Stimulated activated CD4-positive, alpha-beta T cell treated with anti-CD3 and anti-CD28 coated beads, Interleukin-2, amount 100 ng/mL, for 4 hours (primary cell): ENCODE results near the gene QRICH2.
A peak's percentile ranks its signal among the peaks of the same experiment; 100 is the strongest.
"Not testable (repeated sequence)": the region's sequence is repeated elsewhere in the genome, so short reads cannot be mapped to it uniquely, and the experiment has no call there.

Experiments
- DNase-seq: peaks from one replicate; pipeline ENCODE4 v3.0.0-alpha.2; 2020; ENCODE audit warnings: low read depth

Gene QRICH2

DNA sequence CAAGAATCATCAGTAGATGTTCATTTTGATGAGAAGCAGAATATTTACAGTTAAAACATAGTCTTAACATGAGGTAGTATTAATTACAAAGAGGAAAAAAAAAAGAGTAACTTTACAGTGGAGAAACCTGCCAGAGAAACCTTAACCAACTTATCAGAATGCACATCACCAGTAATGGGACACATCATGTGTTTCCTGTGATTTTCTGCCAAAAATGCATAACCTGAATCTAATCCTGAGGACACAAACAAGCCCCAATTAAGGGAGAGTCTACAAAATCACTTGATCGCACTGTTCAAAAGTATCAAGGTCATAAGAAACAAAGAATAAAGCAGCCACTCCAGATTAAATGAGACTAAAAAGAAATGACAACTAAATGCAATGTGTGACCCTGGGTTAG, 18.2 kb upstream of the QRICH2 start:
- DNase-seq: no peak

DNA sequence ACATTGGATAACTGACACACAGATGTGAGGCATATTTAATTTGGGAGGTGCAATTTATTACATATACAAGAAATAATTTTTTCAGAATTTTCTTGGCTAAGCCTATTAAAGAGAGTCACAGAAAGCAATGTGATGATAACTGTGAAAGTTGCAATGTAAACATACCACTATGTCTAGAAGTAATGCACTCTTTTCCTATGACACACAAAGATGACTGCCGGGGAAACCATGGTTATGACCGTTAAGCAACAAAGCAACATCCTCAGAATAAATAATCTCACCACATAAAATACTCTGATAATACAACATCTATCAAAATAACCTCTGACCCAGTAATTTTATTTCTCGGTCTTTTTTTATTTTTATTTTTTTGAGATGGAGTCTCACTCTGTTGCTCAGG, 10.5 kb upstream of the QRICH2 start:
- no peak for DNase-seq

DNA sequence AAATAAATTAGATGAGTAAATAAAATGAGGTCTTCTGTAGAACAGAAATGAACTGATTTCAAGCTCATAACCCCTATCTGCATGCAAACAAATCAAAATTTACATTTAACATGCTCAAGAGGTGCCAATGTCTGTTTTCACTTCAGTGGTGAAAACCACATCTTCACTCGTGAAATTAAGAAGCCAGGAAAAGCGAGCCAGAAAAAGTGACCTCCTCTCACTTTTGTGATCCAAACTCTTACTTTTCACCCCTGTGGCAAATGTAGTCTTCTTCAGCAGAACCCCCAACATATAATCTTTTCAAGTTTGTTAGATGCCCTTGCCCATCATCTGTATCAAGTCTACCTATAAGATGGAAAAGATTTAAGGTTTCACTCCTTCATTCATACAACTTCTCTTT, 9.5 kb upstream of the QRICH2 start:
- no peak for DNase-seq

DNA sequence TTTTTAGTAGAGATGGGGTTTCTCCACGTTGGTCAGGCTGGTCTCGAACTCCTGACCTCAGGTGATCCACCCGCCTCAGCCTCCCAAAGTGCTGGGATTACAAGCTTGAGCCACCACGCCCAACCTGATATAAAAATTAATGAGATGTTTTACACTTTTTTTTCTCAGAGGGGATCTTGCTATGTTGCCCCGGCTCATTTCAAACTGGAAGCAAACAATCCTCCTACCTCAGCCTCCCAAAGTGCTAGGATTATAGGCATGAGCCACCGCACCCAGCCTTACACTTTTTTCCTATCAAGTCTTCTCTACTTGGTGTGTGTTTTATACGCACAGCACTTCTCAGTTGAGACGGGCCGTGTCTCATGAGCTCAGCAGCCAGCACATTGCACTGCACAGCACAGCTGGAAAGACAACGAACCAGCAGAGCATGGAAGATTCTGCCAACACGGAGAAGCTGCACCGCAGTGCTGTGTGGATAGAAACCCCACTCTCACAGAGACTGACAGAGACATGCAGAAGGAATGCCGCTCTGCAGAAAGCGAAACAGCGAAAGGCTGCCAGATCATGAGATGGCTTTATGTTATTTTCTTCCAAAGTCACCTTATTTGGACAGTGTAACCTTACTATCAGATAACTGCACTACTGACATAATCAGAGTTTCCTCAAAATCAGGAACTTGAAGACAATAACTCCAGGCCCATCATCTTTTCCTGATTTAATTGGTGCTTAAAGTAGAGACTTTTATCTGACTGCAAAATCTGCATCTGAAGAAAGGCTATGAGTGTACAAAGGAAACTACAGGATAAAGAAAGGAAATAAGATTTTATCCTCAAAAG, 6.5 kb upstream of the QRICH2 start:
- DNase-seq: no peak

DNA sequence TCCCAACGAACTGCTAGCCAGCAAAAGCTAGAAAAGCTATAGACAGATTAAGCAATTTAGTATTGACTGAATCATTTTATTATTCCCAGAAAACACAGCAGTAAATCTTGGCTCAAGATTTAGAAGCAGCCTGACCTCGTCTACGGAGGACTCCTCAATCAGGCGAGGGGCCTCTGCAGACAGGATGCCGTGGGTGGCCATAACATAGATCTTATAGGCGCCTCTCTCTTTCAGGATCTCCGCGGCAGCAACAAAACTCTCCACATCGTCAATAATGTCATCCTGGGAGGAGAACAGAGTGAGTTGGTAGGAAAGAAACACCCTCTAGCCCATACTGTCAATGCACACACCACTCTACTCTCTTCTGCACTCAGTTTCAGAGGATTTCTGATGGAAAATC, 4.7 kb upstream of the QRICH2 start:
- DNase-seq: no peak

DNA sequence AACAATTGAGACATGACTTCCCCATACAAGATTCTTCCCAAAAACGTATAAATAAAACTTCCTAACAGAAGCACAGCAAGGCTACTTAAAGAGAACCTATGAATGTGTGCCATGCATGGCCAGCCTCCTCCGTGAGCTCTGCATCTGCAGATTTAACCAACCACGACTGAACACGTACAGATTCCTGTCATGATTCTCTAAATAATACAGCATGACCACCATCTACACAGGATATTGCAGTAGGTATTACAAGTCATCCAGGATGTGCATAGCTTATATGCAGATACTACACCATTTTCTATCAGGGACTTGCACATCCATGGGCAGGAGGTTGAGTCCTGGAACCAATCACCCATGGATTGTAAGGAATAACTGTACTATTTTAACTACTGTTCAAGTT, 1.4 kb upstream of the QRICH2 start:
- DNase-seq: no peak

DNA sequence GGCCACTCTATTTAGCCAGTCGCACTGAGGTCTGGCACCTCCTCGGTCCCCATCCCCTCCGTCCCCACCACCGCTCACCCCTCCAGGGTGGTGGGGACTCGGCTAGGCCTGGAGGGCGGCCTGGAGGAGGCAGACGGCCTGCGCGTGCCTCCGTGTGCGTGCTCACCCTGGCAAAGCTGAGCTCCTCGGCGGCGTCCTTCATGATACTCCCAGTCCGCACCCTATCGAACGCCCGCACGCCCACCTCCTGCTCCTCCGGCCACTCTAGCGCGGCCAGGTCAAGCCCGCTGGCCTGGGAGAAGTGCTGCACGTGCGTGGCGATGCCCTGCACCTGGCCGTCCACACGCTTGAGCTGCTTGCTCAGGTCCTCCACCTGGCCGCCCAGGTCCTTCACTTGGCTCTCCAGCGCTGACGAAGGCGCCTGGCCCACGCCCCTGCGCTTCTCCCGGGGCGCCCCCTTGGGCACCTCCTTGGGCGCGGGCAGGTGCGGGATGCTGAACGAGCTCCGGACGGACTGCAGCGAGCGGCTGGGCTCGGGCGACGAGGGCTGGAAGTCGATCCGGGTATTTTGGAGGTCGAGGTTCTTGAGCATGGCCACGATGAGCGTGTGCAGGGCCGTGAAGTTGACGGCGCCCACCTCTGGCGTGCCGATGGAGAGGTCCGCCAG, 644 bp downstream of the QRICH2 start:
- no peak for DNase-seq

DNA sequence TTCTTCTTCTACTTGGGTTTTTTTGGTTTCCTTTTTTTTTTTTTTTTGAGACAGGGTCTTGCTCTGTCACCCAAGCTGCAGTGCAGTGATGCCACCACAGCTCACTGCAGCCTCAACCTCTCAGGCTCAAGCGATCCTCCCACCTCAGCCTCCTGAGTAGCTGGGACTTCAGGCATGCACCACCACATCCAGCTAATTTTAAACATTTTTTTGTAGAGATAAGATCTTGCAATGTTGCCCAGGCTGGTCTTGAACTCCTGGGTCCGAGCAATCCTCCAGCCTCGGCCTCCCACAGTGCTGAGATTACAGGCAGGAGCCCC, 3.0 kb downstream of the QRICH2 start:
- not testable (repeated sequence) for DNase-seq

DNA sequence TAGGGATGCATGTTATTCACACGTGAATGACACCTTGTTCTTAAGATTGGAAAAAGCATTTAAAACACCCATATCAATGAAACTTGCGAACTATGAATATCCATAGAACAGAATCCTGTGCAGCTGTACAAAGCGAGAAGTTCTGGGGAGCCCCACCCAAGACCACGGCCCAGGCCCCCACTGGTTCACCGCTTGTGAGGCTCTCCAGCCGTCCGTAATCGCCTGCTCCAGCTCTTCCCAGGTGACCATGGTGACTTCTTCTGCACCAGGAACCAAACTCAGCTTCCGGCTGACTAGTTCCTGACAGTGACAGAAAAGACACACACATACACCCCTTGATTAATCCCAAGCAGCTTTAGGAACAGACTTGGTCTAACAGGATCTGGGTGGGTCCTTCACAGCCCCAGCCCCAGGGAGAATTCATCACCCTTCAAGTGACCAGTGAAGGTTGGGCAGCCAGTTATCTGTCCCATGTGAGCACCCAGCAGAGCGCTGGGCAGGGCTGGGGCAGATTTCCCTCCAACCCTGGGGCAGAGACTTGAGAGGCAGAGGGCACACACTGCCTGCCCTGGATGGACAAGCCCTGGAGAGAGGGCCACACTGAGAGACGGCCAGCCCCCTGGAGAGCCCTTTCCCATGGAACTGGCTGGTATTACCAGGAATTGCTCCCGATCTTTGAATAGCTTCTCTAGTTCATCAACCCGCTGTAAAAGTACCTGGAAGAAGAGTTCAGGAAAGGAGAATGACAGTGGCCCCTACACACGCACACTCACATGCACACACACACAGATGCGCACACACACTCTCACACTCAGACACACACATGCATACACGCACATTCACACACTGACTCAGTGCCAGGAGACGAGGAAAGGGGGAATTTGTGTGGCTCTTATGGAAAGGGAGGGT, 3.6 kb downstream of the QRICH2 start:
- no peak for DNase-seq

DNA sequence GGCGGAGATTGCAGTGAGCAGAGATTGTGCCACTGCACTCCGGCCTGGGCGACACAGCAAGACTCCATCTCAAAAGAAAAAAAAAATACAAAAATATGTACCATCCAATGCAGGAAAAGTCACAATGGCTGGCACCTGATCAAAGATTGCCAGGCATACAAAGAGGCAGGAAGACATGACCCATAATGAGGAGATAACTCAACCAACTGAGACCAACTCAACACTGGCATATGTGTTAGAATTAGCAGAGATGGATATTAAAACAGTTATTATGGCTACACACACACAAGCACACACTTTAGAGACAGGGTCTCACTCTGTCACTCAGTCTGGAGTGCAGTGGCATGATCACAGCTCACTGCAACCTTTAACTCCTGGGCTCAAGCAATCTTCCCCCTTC, 10.6 kb downstream of the QRICH2 start:
- DNase-seq: no peak

DNA sequence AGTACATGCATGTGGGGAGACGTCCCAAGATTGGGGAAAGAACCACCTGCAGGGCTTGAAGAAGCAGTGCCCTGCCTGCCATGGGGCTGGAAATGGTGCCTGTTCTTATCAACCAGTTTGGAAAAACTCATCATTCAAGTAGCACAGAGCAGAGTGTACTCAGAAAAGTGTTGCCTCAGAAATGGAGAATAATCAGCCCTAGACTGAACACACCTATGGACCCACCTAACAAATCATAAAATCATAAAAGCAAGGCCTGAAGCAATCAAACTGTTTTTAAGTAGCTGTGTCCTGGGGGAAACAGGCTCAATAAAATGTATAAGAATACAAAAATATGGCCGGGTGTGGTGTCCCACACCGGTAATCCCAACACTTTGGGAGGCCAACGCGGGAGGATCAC, 11.2 kb downstream of the QRICH2 start:
- no peak for DNase-seq

DNA sequence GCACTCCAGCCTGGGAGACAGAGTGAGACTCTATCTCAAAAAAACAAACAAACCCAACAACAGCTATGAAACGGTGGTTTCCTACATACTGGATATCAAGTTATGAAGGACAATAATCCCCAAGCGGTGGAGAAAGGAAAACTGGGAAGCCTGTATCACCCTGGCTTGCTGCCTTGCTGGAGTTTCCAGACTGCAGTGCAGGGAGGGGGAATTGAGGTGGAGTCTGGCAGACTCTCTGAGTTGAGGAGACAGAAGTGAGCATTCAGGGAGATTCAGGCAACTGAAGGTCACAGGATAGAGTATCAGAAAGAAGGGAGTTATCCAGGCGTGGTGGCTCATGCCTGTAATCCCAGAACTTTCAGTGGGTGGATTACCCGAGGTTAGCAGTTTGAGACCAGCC, 11.9 kb downstream of the QRICH2 start:
- DNase-seq: no peak

DNA sequence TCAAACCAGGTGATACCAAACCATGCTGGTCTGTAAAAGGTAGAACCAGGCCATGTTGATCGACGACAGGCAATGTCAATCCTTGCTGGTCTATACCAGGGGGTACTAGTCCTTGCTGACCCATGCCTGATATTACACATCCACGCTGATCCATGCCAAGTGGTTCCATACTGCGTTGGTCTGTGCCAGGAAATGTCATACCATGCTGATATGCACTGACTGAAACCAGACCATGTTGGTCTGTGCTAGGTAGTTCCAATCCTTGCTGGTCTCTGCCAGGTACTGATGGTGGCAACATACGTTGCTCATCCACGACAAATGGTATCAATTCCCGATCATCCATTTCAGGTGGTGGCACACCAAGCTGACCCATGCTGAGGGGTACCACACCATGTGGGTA, 15.0 kb downstream of the QRICH2 start:
- no peak for DNase-seq

DNA sequence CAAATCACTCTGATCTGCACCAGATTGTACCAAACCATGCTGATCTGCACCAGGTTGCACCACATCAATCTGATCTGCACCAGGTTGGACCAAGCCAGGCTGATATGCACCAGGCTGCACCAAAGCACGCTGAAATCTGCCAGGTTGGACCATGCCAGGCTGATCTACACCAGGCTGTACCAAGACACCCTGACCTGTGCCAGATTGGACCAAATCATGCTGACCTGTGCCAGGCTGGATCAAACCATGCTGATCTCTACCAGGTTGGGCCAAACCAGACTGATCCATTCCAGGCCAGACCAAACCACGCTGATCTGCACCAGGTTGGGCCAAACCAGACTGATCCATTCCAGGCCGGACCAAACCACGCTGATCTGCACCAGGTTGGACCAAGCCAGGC, 15.5 kb downstream of the QRICH2 start:
- DNase-seq: no peak

DNA sequence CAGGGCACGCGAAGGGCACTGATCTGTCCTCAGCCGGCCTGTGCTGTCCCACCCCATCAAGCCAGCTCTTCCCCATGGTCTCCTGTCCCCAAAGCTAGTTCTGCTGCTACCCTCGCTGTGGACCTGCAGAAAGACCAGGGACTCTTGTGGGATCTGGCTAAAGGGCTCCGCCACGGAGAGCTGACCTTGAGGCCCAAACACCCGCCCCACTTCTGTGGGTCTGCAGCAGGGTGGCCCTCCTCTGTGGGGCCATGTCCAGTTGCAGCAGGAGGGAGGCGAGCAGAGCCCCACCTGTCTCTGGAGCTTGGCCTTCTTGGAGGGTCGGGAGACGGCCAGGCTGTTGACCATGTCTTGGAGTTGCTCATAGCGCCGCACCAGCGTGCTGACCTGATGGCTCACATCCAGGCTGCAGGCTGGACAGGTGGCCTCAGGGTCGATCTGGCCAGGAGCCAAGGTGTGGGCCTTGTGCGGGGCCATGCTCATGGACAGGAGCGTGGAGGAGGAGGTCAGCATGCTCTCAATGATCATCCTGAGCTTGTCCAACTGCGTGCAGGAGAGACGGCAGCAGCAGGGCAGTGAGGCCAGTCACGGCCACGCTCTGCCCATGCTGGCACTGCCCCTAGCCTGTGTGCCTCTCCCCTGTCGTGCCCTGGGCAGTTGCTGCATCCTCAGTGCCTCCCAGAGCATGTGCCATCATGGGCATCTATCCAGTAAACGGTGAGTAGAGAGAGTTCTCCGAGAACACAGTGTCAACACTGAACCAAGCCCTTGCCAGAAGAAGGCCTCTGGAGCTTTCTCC, 26.3 kb downstream of the QRICH2 start:
- no peak for DNase-seq

DNA sequence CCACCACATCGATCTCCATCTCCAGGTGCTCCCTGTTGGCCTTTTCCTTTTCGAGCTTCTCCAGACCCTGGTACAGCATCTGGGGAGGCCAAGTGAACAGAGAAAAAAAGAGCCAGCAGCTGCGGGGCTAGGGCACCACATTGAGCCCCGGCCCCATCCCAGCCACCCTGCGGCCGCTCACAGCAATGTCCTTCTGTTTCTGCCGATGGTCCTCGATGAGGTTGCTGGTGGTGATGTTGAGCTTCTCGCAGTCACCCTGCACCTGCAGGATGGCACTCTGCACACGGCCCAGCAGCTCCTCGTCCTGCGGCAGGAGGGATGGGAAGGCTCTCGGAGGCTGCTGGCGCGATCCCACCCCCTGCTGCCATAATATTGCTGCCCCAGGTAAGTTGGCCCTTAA, 27.4 kb downstream of the QRICH2 start:
- DNase-seq: no peak

DNA sequence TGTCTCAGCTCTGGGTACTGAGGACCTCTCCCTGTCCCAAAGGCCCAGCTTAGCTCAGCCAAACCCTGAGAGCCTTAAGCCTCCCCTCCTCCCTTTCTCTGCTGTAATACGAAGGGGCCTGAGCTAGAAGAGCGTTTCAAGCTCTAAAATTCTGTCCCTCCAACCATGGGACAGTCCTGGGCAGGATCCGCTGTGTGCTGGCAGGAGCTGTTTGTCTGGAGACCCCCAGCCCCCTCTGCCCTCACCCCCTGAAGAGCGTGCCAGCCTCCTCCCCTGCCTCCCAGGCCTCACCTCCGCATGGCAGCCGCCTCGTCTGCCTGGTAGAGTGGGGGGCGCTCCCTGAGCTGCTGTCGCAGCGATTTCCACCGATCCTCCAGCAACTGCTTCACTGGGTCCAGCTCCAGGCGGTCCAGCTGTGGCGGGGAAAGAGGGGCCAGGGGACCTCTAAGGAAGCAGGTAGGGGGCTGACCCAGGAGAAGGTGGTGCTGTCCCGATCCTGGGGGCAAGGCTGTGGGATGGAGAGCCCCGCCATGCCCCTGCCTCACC, 28.3 kb downstream of the QRICH2 start:
- no peak for DNase-seq

DNA sequence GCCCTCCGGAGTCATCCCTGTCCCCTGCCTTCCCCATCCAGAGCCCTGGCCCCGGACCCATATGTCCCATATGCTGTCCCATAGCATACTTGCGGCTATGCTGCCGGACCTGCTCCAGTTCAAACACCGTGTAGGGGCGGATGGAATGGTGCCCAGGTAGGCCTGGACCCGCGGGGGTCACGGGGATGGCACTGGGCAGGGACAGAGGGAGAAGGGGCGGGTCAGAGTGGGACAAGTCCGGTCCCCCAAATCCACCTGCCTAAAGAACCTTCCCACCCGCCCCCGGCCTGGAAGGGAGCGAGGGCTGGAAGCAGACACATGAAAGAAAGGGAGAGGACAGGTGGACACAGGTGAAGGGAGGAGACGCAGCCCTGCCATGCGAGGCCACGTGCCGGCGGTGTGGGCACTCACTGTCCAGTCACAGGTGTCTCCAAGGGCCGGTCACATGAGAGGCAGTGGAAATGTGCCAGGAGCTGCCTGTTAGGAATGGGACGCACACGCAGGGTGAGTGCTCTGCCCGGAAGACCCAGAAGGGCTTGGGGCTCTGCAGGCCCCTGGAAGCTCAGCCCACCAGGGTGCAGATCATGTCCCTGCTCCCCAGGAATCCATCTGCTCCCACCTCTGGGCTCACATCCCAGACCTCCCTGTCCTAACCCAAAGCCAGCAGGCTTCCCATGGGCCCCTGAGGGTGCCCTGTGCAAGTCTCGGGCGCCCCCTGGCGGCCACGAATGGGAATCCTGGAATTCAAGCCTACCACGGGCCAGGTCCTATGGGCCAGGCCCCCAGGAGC, 28.9 kb downstream of the QRICH2 start:
- DNase-seq: peak; percentile 80

DNA sequence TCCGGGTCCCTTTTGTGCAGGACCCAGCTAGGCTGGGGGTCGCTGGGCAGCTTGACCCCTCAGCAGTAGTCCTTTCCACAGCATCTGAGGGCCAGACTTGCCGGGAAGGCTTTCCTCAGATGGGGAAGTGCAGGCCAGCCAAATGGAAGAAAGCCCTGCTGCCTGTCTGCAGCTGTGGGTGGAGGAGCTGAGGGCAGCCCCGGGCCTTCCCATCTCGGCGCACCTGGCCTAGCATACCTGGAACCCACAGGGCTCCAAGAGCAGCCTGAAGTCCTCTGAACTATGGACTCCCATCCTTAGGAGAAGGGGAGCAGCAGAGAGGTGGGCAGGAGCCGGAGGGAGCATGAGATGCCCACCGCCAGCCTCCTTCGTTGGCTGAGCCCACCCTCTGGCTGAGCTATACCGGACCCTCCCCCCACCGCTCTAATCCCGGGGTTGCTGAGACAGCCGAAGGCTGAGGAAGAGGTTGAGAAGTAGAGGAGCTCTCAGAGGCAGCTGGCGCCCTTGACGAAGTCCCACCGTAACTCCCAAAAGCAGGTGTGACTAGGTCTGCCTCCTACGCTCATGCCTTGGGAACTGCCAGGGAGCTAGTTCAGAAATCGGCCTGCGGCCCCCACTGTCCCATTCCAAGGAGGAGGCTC, 29.7 kb downstream of the QRICH2 start:
- DNase-seq: no peak
